GM12878 (cell line): ENCODE measurements around the gene AP1AR. TPM values are rescaled to one million over a fixed set of nuclear protein-coding genes. Genes with fewer than 3 reads are reported as not detected.
A peak's percentile ranks its signal among the peaks of the same experiment; 100 is the strongest.

Experiments
- HDAC2 ChIP-seq: fragments of 200-600 bp; sonication (generic); IDR thresholded peaks from 2 replicates; pipeline ENCODE4 v1.6.1; 2017
- HDGF ChIP-seq: fragments of 450-650 bp; IDR thresholded peaks from 2 replicates; pipeline ENCODE4 v1.6.1; 2016; ENCODE audit warnings: antibody characterized with exemption
- IKZF1 ChIP-seq: fragments of 450-650 bp; conservative IDR thresholded peaks from 2 replicates; pipeline ENCODE4 v1.6.1; 2017; ENCODE audit warnings: antibody characterized with exemption, mild to moderate bottlenecking
- MTA2 ChIP-seq: fragments of 450-650 bp; IDR thresholded peaks from 2 replicates; pipeline ENCODE4 v1.6.1; 2016; ENCODE audit warnings: low read depth, mild to moderate bottlenecking, moderate library complexity
- NFYA ChIP-seq: IDR thresholded peaks from 2 replicates; pipeline ENCODE4 v1.6.1; 2011; ENCODE audit warnings: low read depth, mild to moderate bottlenecking, low read length, improper control_type of control experiment, borderline replicate concordance
- NR2C1 ChIP-seq: fragments of 450-650 bp; IDR thresholded peaks from 2 replicates; pipeline ENCODE4 v1.6.1; 2017; ENCODE audit warnings: antibody characterized with exemption, mild to moderate bottlenecking, moderate library complexity
- SMAD1 ChIP-seq: fragments of 450-650 bp; IDR thresholded peaks from 2 replicates; pipeline ENCODE4 v1.6.1; 2018; ENCODE audit warnings: mild to moderate bottlenecking, low read depth; ENCODE audit not compliant: partially characterized antibody
- TARDBP ChIP-seq: IDR thresholded peaks from 2 replicates; pipeline ENCODE4 v1.6.1; 2016; ENCODE audit warnings: borderline replicate concordance
- TBL1XR1 ChIP-seq: IDR thresholded peaks from 2 replicates; pipeline ENCODE4 v1.6.1; 2012; ENCODE audit warnings: low read depth, low read length, improper control_type of control experiment
- TCF12 ChIP-seq: IDR thresholded peaks from 2 replicates; pipeline ENCODE4 v1.6.1; 2011; ENCODE audit warnings: low read depth, mild to moderate bottlenecking, low read length
- TCF3 ChIP-seq: IDR thresholded peaks from 2 replicates; pipeline ENCODE4 v1.6.1; 2012; ENCODE audit warnings: low read depth, mild to moderate bottlenecking, low read length, borderline replicate concordance; ENCODE audit not compliant: insufficient read depth
- polyA plus RNA-seq, 11 experiments: library from polyadenylated mRNA; depleted of rRNA in 4 of 11; unstranded in 6 of 11; stranded (reverse) in 5 of 11; fragments of >200 nt; fragmentation: Nextera tagmentation in 4 of 11; fragmentation: Illumina TruSeq in 1 of 11; extraction: Ambion mirVana in 4 of 11; extraction: Trizol in 1 of 11; gene quantifications; 1 replicate in 1 of 11; 2 replicates in 10 of 11; pipeline versions ENCODE4 v1.2.1 to v1.2.3, GENCODE V29; 2011 to 2016; ENCODE audit warnings: inconsistent platforms in 2 of 11, missing spikeins in 2 of 11, low read depth in 1 of 11
- total RNA-seq, 4 experiments: library from RNA; depleted of rRNA in 3 of 4; stranded (reverse); fragments of >200 nt in 3 of 4; fragmentation: Illumina TruSeq in 1 of 4; extraction: Trizol in 1 of 4; gene quantifications; 2 replicates each; pipeline versions ENCODE4 v1.2.1 to v1.2.3, GENCODE V29; 2013 to 2021
- TF ChIP-seq, protein P1 (sequence below): fragments of 450-650 bp; IDR thresholded peaks from 2 replicates; pipeline ENCODE4 v1.6.1; 2018; ENCODE audit warnings: mild to moderate bottlenecking, low read depth, moderate library complexity; ENCODE audit not compliant: partially characterized antibody
- TF ChIP-seq, protein P2 (sequence below): fragments of 150-350 bp; IDR thresholded peaks from 2 replicates; pipeline ENCODE4 v1.6.1; 2016; ENCODE audit warnings: low read depth, low read length
- TF ChIP-seq, protein P3 (sequence below): IDR thresholded peaks from 2 replicates; pipeline ENCODE4 v1.6.1; 2011; ENCODE audit warnings: borderline replicate concordance, low read depth, mild to moderate bottlenecking, moderate library complexity, mixed read lengths, low read length; ENCODE audit not compliant: insufficient read depth; ENCODE audit errors: extremely low read length
- TF ChIP-seq, protein P4 (sequence below): fragments of 450-650 bp; IDR thresholded peaks from 2 replicates; pipeline ENCODE4 v1.6.1; 2017; ENCODE audit warnings: mild to moderate bottlenecking, moderate library complexity

AP1AR gene
- total and polyA plus RNA-seq, 10 of the 15 experiments (the other 5 are each of a cell fraction or from before 2014, with no cell fraction given), result 5.6 to 29.1 (median 16.3) TPM

DNA sequence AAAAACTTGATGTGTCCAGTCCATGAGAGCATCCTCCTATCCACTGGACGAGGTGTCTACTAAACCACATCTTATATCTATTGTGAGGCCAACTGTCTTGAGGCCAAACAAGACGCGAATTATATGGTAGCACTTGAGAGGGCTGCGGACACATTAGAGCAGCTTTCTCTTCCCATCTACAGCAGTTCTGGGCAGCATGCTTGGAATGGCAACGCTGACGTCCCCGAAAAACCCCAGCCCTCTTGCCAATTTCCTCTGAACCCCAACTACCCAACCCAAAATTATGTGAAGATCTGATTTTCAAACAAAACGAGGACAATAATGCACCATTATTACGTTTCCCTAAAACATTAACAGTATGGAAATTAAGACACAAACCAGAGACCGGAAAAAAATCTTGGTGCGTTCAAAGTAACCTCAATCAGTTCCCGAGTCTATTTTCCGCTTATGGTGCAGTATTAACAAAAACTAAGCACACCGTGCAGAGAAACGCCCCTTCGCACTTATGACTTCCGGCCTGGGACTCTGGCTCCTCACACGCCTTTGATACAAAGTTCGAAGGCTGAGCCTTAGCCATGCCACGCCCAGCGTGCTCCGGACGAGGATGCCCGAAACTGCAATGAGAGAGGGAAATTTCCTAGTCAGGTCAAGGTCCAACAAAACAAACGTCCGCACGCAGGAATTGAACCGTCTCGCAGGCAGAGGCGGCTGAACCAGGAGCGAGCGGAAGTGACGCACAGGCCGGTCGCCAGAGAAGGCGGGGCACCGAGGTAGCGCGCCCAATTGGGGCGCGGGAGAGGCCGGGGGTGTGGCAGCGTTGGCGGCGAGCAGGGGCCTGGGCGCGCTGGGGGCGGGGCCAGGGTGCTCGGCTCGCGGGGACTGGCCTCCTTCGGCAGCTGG is 458 bp upstream of the AP1AR start (continued):
- TF ChIP-seq, protein P1, sequence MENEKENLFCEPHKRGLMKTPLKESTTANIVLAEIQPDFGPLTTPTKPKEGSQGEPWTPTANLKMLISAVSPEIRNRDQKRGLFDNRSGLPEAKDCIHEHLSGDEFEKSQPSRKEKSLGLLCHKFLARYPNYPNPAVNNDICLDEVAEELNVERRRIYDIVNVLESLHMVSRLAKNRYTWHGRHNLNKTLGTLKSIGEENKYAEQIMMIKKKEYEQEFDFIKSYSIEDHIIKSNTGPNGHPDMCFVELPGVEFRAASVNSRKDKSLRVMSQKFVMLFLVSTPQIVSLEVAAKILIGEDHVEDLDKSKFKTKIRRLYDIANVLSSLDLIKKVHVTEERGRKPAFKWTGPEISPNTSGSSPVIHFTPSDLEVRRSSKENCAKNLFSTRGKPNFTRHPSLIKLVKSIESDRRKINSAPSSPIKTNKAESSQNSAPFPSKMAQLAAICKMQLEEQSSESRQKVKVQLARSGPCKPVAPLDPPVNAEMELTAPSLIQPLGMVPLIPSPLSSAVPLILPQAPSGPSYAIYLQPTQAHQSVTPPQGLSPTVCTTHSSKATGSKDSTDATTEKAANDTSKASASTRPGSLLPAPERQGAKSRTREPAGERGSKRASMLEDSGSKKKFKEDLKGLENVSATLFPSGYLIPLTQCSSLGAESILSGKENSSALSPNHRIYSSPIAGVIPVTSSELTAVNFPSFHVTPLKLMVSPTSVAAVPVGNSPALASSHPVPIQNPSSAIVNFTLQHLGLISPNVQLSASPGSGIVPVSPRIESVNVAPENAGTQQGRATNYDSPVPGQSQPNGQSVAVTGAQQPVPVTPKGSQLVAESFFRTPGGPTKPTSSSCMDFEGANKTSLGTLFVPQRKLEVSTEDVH, result peak; percentile 67
- no peak for TF ChIP-seq TARDBP
- no peak for TF ChIP-seq HDGF
- TF ChIP-seq HDAC2, result no peak
- no peak for TF ChIP-seq TCF12
- TF ChIP-seq, protein P2, sequence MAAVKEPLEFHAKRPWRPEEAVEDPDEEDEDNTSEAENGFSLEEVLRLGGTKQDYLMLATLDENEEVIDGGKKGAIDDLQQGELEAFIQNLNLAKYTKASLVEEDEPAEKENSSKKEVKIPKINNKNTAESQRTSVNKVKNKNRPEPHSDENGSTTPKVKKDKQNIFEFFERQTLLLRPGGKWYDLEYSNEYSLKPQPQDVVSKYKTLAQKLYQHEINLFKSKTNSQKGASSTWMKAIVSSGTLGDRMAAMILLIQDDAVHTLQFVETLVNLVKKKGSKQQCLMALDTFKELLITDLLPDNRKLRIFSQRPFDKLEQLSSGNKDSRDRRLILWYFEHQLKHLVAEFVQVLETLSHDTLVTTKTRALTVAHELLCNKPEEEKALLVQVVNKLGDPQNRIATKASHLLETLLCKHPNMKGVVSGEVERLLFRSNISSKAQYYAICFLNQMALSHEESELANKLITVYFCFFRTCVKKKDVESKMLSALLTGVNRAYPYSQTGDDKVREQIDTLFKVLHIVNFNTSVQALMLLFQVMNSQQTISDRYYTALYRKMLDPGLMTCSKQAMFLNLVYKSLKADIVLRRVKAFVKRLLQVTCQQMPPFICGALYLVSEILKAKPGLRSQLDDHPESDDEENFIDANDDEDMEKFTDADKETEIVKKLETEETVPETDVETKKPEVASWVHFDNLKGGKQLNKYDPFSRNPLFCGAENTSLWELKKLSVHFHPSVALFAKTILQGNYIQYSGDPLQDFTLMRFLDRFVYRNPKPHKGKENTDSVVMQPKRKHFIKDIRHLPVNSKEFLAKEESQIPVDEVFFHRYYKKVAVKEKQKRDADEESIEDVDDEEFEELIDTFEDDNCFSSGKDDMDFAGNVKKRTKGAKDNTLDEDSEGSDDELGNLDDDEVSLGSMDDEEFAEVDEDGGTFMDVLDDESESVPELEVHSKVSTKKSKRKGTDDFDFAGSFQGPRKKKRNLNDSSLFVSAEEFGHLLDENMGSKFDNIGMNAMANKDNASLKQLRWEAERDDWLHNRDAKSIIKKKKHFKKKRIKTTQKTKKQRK, result no peak
- no peak for TF ChIP-seq SMAD1
- TF ChIP-seq IKZF1, result peak; percentile 44; the same call in 1 of the 2 replicates
- 0 out of 2 replicates have a peak, but pooled peaks have one; percentile 15 for TF ChIP-seq TBL1XR1
- TF ChIP-seq, protein P3, sequence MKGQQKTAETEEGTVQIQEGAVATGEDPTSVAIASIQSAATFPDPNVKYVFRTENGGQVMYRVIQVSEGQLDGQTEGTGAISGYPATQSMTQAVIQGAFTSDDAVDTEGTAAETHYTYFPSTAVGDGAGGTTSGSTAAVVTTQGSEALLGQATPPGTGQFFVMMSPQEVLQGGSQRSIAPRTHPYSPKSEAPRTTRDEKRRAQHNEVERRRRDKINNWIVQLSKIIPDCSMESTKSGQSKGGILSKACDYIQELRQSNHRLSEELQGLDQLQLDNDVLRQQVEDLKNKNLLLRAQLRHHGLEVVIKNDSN, result no peak
- no peak for TF ChIP-seq TCF3
- TF ChIP-seq, protein P4, sequence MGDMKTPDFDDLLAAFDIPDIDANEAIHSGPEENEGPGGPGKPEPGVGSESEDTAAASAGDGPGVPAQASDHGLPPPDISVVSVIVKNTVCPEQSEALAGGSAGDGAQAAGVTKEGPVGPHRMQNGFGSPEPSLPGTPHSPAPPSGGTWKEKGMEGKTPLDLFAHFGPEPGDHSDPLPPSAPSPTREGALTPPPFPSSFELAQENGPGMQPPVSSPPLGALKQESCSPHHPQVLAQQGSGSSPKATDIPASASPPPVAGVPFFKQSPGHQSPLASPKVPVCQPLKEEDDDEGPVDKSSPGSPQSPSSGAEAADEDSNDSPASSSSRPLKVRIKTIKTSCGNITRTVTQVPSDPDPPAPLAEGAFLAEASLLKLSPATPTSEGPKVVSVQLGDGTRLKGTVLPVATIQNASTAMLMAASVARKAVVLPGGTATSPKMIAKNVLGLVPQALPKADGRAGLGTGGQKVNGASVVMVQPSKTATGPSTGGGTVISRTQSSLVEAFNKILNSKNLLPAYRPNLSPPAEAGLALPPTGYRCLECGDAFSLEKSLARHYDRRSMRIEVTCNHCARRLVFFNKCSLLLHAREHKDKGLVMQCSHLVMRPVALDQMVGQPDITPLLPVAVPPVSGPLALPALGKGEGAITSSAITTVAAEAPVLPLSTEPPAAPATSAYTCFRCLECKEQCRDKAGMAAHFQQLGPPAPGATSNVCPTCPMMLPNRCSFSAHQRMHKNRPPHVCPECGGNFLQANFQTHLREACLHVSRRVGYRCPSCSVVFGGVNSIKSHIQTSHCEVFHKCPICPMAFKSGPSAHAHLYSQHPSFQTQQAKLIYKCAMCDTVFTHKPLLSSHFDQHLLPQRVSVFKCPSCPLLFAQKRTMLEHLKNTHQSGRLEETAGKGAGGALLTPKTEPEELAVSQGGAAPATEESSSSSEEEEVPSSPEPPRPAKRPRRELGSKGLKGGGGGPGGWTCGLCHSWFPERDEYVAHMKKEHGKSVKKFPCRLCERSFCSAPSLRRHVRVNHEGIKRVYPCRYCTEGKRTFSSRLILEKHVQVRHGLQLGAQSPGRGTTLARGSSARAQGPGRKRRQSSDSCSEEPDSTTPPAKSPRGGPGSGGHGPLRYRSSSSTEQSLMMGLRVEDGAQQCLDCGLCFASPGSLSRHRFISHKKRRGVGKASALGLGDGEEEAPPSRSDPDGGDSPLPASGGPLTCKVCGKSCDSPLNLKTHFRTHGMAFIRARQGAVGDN, result peak; percentile 85
- TF ChIP-seq NR2C1, result peak; percentile 85
- no peak for TF ChIP-seq MTA2
- no peak for TF ChIP-seq NFYA
